ENCODE data around the gene PTPRM.

- no peak for TF ChIP-seq YY1 (IDR thresholded peaks at IDR 0.05; ENCODE audit: insufficient read depth, insufficient read length)
- TF ChIP-seq ZNF274 (IDR thresholded peaks at IDR 0.05; ENCODE audit: low read depth, low read length): no peak
- TF ChIP-seq SUZ12 (IDR thresholded peaks at IDR 0.05; ENCODE audit: extremely low read depth, insufficient read depth, insufficient read length): no peak
Observed at GRCh38 chr18:8288472-8289195, 721.5 kb downstream of the PTPRM start.
